Stomach (tissue), 9 donors: ENCODE measurements around the gene DEF6. TPM values are rescaled to one million over a fixed set of nuclear protein-coding genes. Genes with fewer than 3 reads are reported as not detected.

Experiments
- DNase-seq, 2 donors: peaks; one replicate each; pipeline versions ENCODE4 v3.0.0 to v3.0.0-alpha.2; 2013 to 2019
- H3K27ac ChIP-seq, 5 donors: fragments of 200-600 bp in 4 of 5; sonication (generic) in 4 of 5; one replicate each; pipeline ENCODE4 v1.5.1; 2013 to 2019; ENCODE audit warnings: mild to moderate bottlenecking in 1 of 5, moderate library complexity in 1 of 5
- H3K27me3 ChIP-seq, 3 donors: fragments of 200-600 bp; sonication (generic); one replicate each; pipeline ENCODE4 v1.5.1; 2017 to 2019; ENCODE audit warnings: mixed run types in 1 of 3
- H3K36me3 ChIP-seq, 4 donors: fragments of 200-600 bp; sonication (generic); 1 replicate in 3 of 4; 2 replicates in 1 of 4; pipeline ENCODE4 v1.5.1; 2016 to 2019
- H3K4me1 ChIP-seq, 4 donors: fragments of 200-600 bp; sonication (generic); one replicate each; pipeline ENCODE4 v1.5.1; 2016 to 2019
- H3K4me3 ChIP-seq, 4 donors: fragments of 200-600 bp; sonication (generic) in 3 of 4; one replicate each; pipeline ENCODE4 v1.5.1; 2016 to 2019; ENCODE audit warnings: mild to moderate bottlenecking in 1 of 4
- H3K9me3 ChIP-seq, 4 donors: fragments of 200-600 bp; sonication (generic); one replicate each; pipeline ENCODE4 v1.5.1; 2016 to 2019
- CTCF ChIP-seq, 7 experiments: fragments of 450-650 bp in 4 of 7; fragments of 200-600 bp in 3 of 7; sonication (generic) in 3 of 7; IDR thresholded peaks; one replicate each; pipeline ENCODE4 v1.5.1; 2016 to 2019; ENCODE audit warnings: antibody characterized with exemption in 7 of 7, control low read depth in 2 of 7, mild to moderate bottlenecking in 1 of 7
- EP300 ChIP-seq: sonication (generic); formaldehyde crosslinking; IDR thresholded peaks from one replicate; pipeline ENCODE4 v1.6.1; 2017; ENCODE audit warnings: antibody characterized with exemption
- POLR2A ChIP-seq, 4 donors: fragments of 450-650 bp; IDR thresholded peaks; one replicate each; pipeline ENCODE4 v1.6.1; 2016; ENCODE audit warnings: antibody characterized with exemption in 4 of 4, control low read depth in 2 of 4, mild to moderate bottlenecking in 1 of 4, moderate library complexity in 1 of 4
- POLR2AphosphoS5 ChIP-seq, 3 donors: sonication (generic); formaldehyde crosslinking; IDR thresholded peaks; one replicate each; pipeline ENCODE4 v1.6.1; 2016; ENCODE audit warnings: antibody characterized with exemption in 3 of 3
- WGBS, 5 donors: extraction: QIAGEN DNeasy Blood & Tissue Kit in 3 of 5; methylation state at CpG; one replicate each; pipeline versions ENCODE4 v1.1.5 to v1.1.7; 2013 to 2018; 5-methylcytosine and 5-hydroxymethylcytosine counted together
- intact Hi-C: fragments of 100-400 bp; cut with DNase I; formaldehyde crosslinking; loops from one replicate; pipeline ENCODE4 v1.15.1; 2023; ENCODE audit warnings: low total_unique reads
- polyA plus RNA-seq, 3 donors: library from polyadenylated mRNA; stranded (reverse); fragments of 200-250 nt; gene quantifications; one replicate each; pipeline ENCODE4 v1.2.3, GENCODE V29; 2013
- total RNA-seq, 5 donors: library from RNA; depleted of rRNA; stranded (reverse); fragments of >200 nt; gene quantifications; one replicate each; pipeline versions ENCODE4 v1.1.0 to v1.2.3, GENCODE V29; 2014 to 2016
- donor health status: healthy with polysubstance abuse.
- donor health status: Bipolar disorder and iron deficiency.
- donor health status: healthy.

The DEF6 gene
- total and polyA plus RNA-seq, 8 donors: 4.9 to 35.3 (median 16.5) TPM

GRCh38 chr6:35259948-35260590 lies 37.5 kb upstream of the DEF6 start:
- peak; percentile 69 to 90 for DNase-seq
- Histone ChIP-seq H3K27me3 (no peaks in the 10 kb centered on the region), H3K36me3 (no peaks in the 10 kb centered on the region), H3K4me1 (peaks cover 13 to 65% (median 48%) of the 10 kb centered on the region in 4 donors), H3K27ac (peak overlapping the region; percentile 95 to 99 (median 98)), H3K4me3 (peak overlapping the region; percentile 68 to 99 (median 80)), H3K9me3 (no peaks in the 10 kb centered on the region)
- no peak for TF ChIP-seq POLR2A (IDR thresholded peaks at IDR 0.05)
- TF ChIP-seq EP300: no peak
- 3 to 6% (median 3%) methylated on average over 18 to 23 of the region's 23 CpGs for WGBS, 5 donors
- intact Hi-C loops: no loop called here

GRCh38 chr6:35260591-35261570 lies 36.7 kb upstream of the DEF6 start:
- peak in 1 of 2 donors; percentile 25 for DNase-seq
- TF ChIP-seq POLR2AphosphoS5 (IDR thresholded peaks at IDR 0.05): no peak
- no peak for TF ChIP-seq POLR2A (IDR thresholded peaks at IDR 0.05)
- TF ChIP-seq CTCF (IDR thresholded peaks at IDR 0.05): no peak
- TF ChIP-seq EP300: no peak

GRCh38 chr6:35262596-35262995 lies 35.0 kb upstream of the DEF6 start:
- 28 to 69% (median 67%) methylated on average over 1 to 2 of the region's 2 CpGs for WGBS, 5 donors
- Histone ChIP-seq H3K27ac (peak overlapping the region in 2 of 5 donors; percentile 98 to 99), H3K4me3 (no peak overlapping the region)

More at GRCh38 chr6:35260591-35261570, 36.7 kb upstream of the DEF6 start:
- H3K9me3 ChIP-seq: no peaks in the 10 kb centered on the region
- no peaks in the 10 kb centered on the region for H3K27me3 ChIP-seq
- intact Hi-C loops: no loop called here
- peak overlapping the region; percentile 95 to 99 (median 98) for H3K27ac ChIP-seq
- WGBS, 5 donors: 75 to 89% (median 81%) methylated on average over 6 of the region's 6 CpGs
- H3K36me3 ChIP-seq: no peaks in the 10 kb centered on the region
- H3K4me3 ChIP-seq: peak overlapping the region; percentile 68 to 99 (median 80)
- peaks cover 13 to 74% (median 50%) of the 10 kb centered on the region in 4 donors for H3K4me1 ChIP-seq

GRCh38 chr6:35264550-35265274 lies 32.9 kb upstream of the DEF6 start:
- H3K36me3 ChIP-seq: no peaks in the 10 kb centered on the region

More at GRCh38 chr6:35262596-35262995, 35.0 kb upstream of the DEF6 start:
- no peak for DNase-seq
- intact Hi-C loops: no loop called here
- no peaks in the 10 kb centered on the region for H3K27me3 ChIP-seq
- H3K36me3 ChIP-seq: no peaks in the 10 kb centered on the region
- peaks cover 13 to 66% (median 43%) of the 10 kb centered on the region in 4 donors for H3K4me1 ChIP-seq
- H3K9me3 ChIP-seq: no peaks in the 10 kb centered on the region
- TF ChIP-seq CTCF (IDR thresholded peaks at IDR 0.05): no peak
- TF ChIP-seq POLR2A (IDR thresholded peaks at IDR 0.05): no peak
- no peak for TF ChIP-seq EP300
- no peak for TF ChIP-seq POLR2AphosphoS5 (IDR thresholded peaks at IDR 0.05)

More at GRCh38 chr6:35264550-35265274, 32.9 kb upstream of the DEF6 start:
- no peak overlapping the region for H3K4me3 ChIP-seq
- H3K4me1 ChIP-seq: peaks cover 13 to 52% (median 31%) of the 10 kb centered on the region in 4 donors
- no peak for TF ChIP-seq CTCF (IDR thresholded peaks at IDR 0.05)
- TF ChIP-seq POLR2A (IDR thresholded peaks at IDR 0.05): no peak
- TF ChIP-seq EP300: no peak
- TF ChIP-seq POLR2AphosphoS5 (IDR thresholded peaks at IDR 0.05): no peak
- DNase-seq: no peak
- H3K27me3 ChIP-seq: no peaks in the 10 kb centered on the region
- no peaks in the 10 kb centered on the region for H3K9me3 ChIP-seq
- intact Hi-C loops: no loop called here
- no peak overlapping the region for H3K27ac ChIP-seq
